ENCODE results near the gene PKD2.

The PKD2 gene
- total RNA-seq, result 12.6 to 34.7 (median 18.6) reads per million in 4 donors

DNA sequence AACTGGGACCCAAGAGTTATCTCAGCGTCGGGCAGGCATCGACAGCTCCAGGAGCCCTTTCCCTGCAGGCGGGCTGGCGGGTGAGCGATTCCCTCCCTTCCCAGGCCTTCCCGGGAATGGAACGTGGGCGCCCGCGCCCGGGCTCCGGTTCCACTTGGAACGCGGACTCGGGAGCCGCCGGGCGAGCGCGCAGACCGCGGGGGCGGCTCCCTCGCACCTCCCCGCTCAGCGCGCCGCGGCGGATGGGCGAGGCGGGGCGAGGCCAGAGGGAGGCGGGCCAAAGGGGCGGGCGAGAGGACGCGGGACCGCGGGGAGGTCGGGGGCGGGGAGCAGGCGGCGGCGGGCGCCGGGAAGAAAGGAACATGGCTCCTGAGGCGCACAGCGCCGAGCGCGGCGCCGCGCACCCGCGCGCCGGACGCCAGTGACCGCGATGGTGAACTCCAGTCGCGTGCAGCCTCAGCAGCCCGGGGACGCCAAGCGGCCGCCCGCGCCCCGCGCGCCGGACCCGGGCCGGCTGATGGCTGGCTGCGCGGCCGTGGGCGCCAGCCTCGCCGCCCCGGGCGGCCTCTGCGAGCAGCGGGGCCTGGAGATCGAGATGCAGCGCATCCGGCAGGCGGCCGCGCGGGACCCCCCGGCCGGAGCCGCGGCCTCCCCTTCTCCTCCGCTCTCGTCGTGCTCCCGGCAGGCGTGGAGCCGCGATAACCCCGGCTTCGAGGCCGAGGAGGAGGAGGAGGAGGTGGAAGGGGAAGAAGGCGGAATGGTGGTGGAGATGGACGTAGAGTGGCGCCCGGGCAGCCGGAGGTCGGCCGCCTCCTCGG lies at the start of gene PKD2:
TSS of gene PKD2 (plus strand) at position 332 of the 818 bp plus-strand sequence. CDS start at position 431, 99 bp downstream.
- DNase-seq, result peak; percentile 43 to 78 (median 54)

DNA sequence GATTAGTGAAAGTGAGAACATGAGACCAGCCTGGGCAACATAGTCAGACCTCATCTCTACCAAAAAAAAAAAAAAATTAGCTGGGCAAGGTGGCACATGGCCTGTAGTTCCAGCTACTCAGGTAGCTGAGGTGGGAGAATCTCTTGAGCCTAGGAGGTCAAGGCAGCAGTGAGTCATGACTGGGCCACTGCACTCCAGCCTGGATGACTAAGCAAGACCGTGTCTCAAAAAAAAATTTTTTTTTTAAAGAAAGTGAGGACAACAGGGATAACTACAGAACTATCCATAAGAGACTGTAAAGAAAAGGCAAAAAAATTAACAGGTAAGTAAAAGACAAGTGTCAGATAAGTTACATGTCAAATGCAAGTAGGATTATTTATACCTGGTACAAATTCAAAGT lies 45.4 kb upstream of the PKD2 start:
- no peak for DNase-seq

DNA sequence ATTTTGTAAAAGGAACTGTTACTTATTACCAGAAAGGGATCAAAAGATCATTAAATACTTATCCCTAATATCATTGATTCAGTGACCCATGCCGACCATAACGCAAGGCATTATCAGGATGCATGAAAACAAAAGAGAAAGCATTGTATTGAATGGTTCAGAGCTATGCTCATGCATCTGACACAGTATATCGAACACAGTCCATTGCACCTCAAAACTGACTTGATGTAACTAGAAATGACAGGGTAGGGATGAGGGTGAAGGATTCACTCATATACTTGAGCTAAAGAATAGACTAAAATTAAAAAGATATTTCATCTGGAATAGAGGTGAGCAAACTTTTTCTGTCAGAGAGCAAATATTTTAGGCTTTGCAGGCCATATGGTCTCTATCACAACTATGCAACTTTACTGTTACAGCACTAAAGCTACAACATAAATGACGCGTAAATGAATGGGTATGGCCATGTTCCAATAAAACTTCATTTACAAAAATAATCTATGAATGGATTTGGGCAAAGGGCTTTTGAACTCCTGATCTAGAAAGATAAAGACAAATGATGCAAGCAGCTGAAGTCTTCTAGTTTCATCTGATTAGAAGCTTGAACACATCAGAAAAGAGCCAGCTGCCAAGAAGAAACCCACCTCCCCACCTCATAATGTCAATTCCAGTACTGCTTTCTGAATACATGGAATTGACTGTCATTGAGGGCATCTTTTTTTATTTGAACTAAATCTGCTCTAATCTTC lies 44.9 kb upstream of the PKD2 start:
- DNase-seq, result no peak

DNA sequence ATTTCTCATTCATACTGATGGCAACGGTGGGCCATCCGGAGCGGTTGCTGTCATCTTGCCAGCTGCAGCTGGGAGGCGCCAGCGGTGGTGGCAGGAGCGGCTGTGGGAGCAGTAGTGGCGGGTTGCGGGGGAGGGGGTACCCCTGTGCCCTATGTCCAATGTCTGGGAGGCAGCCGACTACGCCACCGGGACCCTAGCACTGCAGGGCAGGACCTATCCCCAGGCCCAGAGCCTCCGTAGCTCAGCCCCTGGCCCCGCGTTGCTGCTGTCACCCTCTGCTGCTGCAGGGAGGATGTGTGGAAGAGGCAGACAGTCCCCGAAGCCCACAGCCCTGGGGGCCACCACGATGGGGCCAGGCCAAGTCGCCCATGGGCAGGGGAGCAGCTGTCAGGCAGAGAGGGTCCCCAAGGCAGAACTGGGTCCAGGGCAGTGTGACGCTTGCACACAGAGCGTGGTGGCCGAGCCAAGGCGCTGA lies 41.9 kb upstream of the PKD2 start:
- no peak for DNase-seq

DNA sequence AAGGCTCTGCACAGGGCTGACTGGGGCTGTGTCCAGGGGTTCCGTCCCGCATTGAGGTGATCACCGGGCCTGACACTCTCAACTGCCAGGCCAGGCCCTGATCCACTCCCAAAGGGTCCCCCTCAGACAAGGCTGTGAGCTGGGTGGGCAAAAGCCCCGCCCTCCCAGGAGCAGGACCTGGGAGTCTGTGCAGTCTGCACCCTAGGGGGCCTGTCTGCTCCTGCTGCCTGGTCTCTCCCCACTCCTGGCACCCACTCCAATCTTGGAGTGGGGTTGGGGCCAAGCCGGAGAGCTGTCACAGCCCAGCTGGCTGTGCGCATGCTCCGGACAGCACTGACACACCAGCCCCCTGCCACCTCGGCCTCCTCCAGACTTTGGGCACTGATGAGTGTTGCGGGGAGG lies 41.3 kb upstream of the PKD2 start:
- no peak for DNase-seq

DNA sequence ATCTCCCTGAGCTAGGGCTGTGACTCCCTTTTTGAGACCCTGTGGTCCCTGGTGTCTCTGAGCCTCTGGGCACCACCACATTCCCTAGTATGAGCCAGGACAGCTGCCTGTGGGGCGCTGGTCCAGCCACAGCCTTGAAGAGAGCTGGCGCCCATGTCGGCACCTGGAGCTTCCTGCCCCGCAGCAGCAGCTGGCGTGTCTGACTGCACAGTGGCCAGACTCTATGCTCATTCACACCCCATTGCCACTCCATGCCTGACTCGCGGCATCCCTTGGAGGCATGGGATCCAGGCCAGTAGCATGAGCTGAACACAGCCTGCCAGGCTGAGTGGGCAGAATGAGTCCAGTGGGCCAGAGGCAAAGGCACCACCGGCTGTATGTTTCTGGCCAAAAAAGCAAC lies 40.2 kb upstream of the PKD2 start:
- DNase-seq, result no peak

DNA sequence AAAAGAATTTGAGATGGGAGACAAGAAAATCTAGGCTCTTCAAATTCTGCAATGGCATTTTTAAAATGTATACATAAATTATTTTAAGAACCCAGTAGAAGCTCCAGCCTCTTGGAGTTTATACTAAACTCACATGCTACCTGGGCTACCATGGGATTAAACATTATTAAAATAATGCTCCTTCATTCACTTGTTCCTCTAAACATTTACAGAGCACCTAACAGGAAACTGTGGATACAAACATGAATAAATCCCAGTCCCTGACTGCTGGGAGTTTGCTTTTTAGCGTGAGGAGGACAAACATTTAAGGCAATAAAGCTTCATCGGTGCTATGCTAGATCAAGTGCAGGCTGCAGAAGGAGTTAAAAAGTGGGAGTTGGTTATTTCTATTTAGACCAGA lies 37.3 kb upstream of the PKD2 start:
- no peak for DNase-seq

DNA sequence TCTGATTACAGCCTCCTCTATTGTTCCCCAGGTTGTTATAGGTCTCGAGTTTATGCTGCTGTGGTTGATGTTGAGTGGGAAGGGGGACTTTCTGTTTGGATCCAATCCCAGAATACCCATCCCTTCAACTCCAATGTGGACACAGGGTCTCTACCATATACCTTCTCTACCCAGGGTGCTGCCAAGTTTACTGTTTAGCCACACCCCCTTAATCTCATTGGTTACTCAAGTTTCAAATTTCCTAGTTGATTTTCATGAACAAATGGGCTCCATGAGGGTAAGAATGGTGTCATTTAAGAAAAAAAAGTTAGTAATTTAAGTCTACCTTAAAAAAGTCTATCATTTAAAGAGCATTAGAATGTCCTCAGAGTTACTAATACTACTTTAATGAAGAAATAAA lies 35.6 kb upstream of the PKD2 start:
- DNase-seq, result no peak

DNA sequence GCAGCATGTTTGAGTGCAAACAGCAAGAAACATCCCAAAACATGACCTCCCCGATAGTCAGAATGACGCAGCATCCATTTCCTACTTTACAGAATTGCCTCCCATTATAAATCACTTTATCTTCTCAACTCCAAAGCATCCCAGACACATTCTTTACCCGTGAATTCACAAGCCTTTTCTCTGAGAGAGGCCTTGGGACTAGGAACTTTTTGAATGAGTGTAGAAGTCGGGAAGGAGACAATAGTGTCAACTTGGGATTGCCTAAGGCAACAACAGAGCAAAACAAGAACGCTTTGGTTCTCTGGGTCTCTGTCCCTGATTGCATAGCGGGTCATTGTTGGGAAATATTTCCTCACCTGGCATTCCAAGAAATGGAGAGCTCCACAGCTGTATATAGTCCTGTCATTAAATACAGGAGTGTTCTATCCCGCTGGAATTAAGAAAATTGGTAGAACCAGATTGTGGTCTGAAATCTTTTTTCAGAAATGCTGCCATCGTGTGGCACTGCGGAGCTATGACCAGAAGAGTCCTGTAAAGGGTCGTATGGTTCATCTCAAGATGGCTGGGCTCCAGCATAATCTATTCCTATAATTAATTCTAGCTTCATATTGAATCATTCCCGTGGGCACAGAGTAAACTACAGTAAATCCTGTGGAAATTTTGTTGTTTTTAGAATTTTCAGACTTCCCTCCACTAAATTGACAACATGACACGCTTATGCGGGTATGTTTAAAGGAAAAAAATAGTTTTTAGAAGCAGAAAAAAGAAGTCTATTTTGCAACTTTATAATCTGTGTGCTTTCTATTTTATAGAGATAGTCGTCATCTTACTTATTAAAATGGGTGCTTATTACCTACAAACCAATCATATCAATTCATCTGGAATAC lies 33.9 kb upstream of the PKD2 start:
- peak in 2 of 5 donors; percentile 11 to 13 for DNase-seq

DNA sequence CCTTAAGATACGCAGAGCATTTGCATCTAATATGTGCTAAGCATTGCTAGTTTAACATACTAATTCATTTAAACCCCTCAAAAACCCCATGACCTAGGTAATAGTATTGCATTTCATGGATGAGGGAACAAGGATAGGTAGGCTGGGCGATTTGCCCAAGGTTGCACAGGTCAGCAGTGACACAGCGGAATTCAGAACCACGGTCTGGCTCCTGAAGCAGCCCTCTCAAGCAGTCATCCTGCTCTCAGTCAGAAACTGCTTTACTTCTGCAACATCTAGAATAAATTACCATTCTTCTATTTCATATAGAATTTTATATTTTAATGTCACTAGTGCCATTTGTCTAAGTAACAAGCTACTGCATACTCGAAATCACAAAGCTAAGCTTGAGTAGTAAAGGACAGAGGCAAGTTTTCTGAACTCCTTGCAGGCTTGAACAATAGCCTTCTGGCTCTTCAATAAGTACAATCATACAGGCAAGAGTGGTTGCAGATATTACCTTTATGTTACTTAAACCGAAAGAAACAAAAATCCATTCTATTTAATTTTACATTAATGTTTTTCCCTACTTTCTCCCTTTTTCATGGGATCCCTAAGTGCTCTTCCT lies 32.5 kb upstream of the PKD2 start:
- no peak for DNase-seq

DNA sequence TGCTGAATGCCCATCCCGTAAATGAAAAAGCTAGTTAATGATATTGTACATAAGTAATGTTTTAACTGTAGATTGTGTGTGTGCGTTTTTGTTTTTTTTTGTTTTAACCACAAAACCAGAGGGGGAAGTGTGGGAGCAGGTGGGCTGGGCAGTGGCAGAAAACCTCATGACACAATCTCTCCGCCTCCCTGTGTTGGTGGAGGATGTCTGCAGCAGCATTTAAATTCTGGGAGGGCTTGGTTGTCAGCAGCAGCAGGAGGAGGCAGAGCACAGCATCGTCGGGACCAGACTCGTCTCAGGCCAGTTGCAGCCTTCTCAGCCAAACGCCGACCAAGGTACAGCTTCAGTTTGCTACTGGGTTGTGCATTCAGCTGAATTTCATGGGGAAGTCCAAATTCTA lies 32.0 kb upstream of the PKD2 start, which contains the start of gene SPP1:
TSS of gene SPP1 (plus strand) at position 249 of the 400 bp plus-strand sequence. CDS start 1,182 bp downstream, outside the sequence.
- peak in 1 of 5 donors; percentile 17 for DNase-seq

DNA sequence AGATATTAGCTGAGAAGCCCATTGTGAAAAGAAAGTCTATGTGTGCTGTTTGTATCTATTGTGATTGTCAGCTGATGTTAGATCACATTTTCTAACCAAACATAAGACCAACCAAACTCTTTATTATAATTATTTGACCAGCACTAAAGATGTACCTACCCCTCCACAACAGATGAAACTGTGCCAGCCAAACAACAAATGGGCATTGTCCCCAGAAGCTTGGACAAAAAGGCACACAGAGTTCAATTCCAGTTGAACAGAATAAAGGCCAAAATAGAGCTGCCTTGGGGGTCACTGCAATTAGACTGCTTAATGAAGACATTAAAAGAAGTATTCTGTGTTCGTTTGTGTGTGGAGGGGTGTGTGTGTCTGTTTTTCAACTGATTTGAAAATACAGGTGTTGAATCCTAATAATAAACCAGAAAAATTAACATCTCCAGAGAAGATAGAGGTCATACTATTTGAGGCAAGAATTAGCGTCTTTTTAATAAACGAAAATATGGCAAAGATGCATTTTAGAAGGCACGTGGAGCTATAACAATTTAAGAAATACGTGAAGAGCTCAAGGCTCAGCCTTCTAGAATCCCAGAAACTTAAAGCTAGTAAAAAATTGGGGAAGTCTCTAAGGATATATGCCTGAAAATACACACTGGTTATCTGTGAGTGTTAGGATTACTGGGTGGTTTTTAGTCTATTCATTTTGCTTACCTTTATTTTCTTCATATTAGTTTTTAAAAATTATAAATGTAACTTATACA lies 29.7 kb upstream of the PKD2 start:
- DNase-seq, result no peak

DNA sequence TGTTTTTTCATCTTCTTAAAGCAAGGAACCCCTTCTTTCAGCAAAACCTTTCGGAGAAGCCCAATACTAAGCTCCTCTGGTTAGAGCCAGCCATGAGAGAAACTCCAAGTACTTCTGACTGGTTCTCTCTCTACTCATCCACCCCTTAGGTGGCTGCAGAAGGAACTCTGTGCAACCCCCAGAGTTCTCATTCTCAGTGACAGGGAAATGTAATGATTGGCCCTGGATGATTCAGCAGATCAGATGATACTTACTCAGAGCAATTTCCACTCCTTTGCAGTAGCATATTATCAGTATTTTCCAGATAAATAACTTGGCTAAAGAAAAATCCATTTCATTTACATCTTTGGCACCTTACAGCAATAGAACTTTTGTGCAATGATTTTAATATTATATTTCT lies 28.8 kb upstream of the PKD2 start:
- no peak for DNase-seq

DNA sequence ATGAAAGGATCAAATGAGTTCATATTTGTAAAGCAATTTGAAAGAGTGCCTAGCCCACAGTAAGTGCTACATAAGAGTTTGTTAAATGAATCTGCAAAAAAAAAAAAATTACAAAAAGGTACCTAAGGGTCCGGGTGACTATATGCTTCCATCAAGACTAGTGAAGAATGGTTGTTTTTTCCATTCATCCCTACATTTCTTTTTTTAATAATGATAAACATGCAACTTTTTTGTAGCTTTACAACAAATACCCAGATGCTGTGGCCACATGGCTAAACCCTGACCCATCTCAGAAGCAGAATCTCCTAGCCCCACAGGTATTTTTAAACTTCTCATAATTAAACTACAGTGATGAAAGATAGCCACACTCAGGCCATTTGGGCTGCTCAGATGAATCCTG lies 27.6 kb upstream of the PKD2 start:
- no peak for DNase-seq

DNA sequence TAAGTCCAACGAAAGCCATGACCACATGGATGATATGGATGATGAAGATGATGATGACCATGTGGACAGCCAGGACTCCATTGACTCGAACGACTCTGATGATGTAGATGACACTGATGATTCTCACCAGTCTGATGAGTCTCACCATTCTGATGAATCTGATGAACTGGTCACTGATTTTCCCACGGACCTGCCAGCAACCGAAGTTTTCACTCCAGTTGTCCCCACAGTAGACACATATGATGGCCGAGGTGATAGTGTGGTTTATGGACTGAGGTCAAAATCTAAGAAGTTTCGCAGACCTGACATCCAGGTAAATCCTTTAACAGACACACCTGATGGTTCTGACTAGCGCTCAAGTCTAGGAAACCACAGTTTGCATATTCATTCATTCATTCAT lies 25.9 kb upstream of the PKD2 start:
- no peak for DNase-seq

DNA sequence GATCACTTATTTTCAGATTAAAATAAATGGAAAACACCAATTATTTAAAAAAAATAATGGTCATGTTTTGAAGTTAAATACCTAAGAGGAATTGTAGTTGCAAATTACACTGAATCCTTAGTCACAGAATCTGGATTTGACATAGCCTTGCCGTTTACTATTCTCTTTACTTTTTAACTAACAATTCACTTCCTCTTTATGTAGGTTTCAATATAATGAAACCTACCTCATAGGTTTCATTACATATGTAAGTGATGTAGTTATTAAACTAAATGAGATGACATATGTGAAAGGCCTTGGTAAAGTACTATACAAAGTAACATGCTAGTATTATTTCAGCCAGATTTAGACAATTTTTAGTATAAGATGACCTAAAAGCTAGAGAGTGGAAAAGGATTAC lies 25.4 kb upstream of the PKD2 start:
- DNase-seq, result no peak

DNA sequence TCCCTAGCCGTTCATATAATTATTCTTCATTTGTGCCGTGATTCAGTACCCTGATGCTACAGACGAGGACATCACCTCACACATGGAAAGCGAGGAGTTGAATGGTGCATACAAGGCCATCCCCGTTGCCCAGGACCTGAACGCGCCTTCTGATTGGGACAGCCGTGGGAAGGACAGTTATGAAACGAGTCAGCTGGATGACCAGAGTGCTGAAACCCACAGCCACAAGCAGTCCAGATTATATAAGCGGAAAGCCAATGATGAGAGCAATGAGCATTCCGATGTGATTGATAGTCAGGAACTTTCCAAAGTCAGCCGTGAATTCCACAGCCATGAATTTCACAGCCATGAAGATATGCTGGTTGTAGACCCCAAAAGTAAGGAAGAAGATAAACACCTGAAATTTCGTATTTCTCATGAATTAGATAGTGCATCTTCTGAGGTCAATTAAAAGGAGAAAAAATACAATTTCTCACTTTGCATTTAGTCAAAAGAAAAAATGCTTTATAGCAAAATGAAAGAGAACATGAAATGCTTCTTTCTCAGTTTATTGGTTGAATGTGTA lies 24.9 kb upstream of the PKD2 start:
- no peak for DNase-seq

DNA sequence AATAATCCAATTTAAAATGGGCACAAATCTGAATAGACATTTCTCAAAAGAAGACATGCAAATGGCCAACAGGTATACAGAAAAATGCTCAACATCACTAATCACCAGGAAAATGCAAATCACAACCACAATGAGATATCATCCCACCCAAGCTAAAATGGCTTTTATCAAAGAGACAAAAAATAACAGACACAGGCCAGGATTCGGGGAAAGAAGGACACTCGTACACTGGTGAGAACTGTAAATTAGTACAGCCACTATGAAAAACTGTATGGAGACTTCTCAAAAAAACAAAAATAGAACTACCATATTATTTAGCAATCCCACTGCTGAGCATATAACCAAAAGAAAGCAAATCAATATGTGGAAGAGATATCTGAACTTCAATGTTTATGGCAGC lies 23.4 kb upstream of the PKD2 start:
- no peak for DNase-seq

DNA sequence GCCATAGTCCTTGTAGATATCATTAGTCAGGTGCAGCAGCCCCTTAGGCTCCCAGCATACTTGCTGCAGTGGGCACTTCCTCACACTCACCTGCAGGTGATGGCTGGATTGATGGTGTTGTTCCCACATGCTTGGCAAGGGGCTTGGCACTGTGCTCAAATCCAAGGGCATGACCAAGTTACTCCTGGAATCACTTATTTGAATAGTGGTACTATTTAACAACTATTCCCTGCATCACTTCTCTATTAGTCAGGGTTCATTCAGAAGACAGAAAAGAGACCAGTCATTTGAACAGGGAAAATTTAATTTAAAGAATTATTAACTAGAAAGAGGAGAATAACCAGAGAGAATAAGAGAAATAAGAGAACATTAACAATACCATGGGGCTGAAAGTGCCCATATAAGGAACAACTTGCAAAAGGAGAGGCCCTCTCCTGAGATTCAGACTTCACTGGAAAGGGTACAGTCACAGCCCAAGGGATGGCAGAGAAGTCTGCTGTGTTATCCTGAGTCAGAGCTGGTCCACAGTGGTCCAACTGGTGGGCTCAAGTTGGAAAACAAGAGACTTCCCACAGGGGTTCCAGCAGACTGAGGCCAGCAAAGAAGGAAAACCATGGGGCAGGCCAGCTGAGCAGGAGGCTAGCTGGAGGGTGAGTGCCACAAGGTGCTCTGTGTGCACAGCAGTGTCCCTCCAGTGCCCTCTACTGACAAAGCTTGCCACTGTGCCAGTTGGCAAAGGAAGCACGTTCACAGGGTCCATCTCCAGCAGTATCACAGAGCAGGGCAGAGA lies 22.1 kb upstream of the PKD2 start:
- DNase-seq, result peak in 1 of 5 donors; percentile 51

DNA sequence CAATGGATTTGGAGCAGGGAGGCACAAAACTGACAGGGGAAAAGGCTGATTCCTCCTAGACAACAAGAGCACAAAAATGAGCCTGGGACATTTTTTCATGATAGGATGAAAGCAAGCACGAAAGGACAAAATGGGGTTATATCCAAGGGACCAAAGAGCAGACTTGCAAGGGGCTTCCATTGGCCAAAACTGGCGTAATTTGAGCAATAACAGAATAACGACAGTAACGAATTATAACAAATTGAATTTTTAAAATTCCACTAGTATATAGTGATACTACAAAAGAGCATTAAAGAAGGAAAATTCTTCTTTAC lies 21.6 kb upstream of the PKD2 start:
- DNase-seq, result no peak

DNA sequence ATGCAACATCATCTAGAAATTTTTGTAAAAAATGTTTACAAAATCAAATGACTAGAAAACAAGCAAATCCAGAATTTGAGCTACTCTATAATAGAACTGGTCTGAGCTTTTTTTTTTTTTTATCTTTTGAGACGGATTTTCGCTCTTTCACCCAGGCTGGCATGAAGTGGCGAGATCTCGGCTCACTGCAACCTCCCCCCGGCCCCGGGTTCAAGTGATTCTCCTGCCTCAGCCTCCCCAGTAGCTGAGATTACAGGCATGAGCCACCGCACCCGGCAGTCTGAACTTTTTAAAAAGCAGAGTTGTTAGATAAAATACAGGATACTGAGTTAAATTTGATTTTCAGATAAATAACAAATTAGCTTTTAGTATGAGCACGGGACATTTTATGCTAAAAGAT lies 20.9 kb upstream of the PKD2 start:
- no peak for DNase-seq

Measured in T-helper 1 cell (primary cell).